ENCODE results near the gene LRIG1. TPM values are rescaled to one million over a fixed set of nuclear protein-coding genes. Genes with fewer than 3 reads are reported as not detected.

The LRIG1 gene
- total RNA-seq, 4 donors from 2014 or later: 48.6 to 58.6 (median 52.5) TPM

DNA sequence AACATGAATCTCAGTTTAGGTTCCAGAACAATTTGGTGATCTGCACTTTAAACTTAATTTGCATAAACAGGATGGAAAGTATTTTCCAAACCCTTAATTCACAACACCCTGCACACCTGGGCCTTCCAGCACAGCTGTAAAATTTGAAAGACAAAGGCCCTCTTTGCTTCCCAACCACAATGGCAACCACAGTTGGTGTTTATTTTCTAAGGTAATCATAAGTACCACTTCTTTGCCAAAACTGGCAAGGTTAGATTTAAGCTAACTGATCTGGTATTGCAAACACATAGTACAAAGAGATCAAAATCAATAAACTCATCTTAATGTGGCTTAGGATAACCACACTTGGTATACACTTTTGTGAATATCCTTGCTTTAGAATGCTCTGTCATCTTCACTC lies 4.1 kb downstream of the LRIG1 start:
- peaks cover 0 to 77% (median 54%) of the 10 kb centered on the region in 4 donors for H3K4me1 ChIP-seq
- TF ChIP-seq POLR2A (IDR thresholded peaks at IDR 0.05) (no peak), EP300 (IDR thresholded peaks at IDR 0.05) (no peak)
- TF ChIP-seq, protein P1, sequence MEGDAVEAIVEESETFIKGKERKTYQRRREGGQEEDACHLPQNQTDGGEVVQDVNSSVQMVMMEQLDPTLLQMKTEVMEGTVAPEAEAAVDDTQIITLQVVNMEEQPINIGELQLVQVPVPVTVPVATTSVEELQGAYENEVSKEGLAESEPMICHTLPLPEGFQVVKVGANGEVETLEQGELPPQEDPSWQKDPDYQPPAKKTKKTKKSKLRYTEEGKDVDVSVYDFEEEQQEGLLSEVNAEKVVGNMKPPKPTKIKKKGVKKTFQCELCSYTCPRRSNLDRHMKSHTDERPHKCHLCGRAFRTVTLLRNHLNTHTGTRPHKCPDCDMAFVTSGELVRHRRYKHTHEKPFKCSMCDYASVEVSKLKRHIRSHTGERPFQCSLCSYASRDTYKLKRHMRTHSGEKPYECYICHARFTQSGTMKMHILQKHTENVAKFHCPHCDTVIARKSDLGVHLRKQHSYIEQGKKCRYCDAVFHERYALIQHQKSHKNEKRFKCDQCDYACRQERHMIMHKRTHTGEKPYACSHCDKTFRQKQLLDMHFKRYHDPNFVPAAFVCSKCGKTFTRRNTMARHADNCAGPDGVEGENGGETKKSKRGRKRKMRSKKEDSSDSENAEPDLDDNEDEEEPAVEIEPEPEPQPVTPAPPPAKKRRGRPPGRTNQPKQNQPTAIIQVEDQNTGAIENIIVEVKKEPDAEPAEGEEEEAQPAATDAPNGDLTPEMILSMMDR (IDR thresholded peaks at IDR 0.05): no peak
- no peaks in the 10 kb centered on the region for H3K9me3 ChIP-seq
- H3K27me3 ChIP-seq: no peaks in the 10 kb centered on the region
- no peaks in the 10 kb centered on the region for H3K36me3 ChIP-seq
- DNase-seq (ENCODE audit: low spot score in 2 of 2): no peak
- no peak overlapping the region for H3K4me3 ChIP-seq
- peak overlapping the region in 3 of 4 donors; percentile 15 to 94 (median 93) for H3K27ac ChIP-seq

DNA sequence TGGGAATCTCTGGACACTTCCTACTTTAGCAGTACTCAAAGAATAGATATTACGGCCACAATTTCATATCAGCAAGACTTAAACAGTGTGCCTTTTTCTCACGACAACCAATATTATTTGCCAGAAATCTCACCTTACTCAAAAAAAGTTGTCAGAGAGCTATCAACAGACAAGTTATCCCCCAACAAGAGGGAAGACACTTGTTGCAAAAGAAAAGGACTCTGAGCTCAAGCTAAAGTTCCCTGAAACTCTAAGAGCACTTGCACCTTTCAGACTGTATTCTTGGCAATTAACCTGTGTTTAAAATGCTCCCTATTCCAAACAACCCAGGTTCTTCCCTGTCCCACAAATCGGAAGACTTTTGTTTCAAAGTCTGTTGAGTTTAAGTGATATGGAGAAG lies 4.5 kb downstream of the LRIG1 start:
- peaks cover 0 to 77% (median 54%) of the 10 kb centered on the region in 4 donors for H3K4me1 ChIP-seq
- no peak for TF ChIP-seq POLR2A (IDR thresholded peaks at IDR 0.05)
- TF ChIP-seq, protein P1 (IDR thresholded peaks at IDR 0.05): no peak
- TF ChIP-seq EP300 (IDR thresholded peaks at IDR 0.05): no peak

DNA sequence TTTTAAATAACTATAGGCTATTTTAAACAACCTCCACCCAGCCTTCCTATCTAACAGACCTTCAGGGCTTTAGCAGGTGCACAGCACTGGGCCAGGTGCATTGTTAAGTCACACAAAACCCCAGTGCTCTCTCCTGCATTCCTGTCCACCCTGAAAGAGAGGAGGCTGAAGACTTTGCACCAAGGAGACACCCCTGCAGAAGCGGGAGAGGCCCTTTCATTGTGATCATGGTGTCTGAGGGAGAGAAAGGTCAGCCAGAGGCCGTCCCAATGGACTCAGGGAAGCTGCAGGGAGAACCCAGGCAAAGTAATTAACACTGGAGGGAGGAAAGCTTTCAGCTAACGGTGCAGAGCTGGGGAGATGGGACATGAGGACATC lies 5.2 kb downstream of the LRIG1 start:
- no peak for DNase-seq (ENCODE audit: low spot score in 2 of 2)
- Histone ChIP-seq H3K9me3 (no peaks in the 10 kb centered on the region), H3K36me3 (no peaks in the 10 kb centered on the region), H3K4me3 (no peak overlapping the region), H3K4me1 (peaks cover 0 to 84% (median 60%) of the 10 kb centered on the region in 4 donors), H3K27ac (peak overlapping the region in 1 of 4 donors; percentile 64), H3K27me3 (no peaks in the 10 kb centered on the region)
- 26 to 36% methylated on average over 3 of the region's 3 CpGs for WGBS, 2 donors
- no peak for TF ChIP-seq EP300 (IDR thresholded peaks at IDR 0.05)
- TF ChIP-seq POLR2A (IDR thresholded peaks at IDR 0.05): no peak
- TF ChIP-seq, protein P1 (IDR thresholded peaks at IDR 0.05): no peak

More for the DNA sequence above, 4.5 kb downstream of the LRIG1 start:
- H3K27me3 ChIP-seq: no peaks in the 10 kb centered on the region
- peak overlapping the region in 2 of 4 donors; percentile 15 to 50 for H3K27ac ChIP-seq
- H3K4me3 ChIP-seq: no peak overlapping the region
- H3K36me3 ChIP-seq: no peaks in the 10 kb centered on the region
- no peak for DNase-seq (ENCODE audit: low spot score in 2 of 2)
- WGBS, 2 donors: 69 to 72% methylated on average over 3 of the region's 3 CpGs
- no peaks in the 10 kb centered on the region for H3K9me3 ChIP-seq

DNA sequence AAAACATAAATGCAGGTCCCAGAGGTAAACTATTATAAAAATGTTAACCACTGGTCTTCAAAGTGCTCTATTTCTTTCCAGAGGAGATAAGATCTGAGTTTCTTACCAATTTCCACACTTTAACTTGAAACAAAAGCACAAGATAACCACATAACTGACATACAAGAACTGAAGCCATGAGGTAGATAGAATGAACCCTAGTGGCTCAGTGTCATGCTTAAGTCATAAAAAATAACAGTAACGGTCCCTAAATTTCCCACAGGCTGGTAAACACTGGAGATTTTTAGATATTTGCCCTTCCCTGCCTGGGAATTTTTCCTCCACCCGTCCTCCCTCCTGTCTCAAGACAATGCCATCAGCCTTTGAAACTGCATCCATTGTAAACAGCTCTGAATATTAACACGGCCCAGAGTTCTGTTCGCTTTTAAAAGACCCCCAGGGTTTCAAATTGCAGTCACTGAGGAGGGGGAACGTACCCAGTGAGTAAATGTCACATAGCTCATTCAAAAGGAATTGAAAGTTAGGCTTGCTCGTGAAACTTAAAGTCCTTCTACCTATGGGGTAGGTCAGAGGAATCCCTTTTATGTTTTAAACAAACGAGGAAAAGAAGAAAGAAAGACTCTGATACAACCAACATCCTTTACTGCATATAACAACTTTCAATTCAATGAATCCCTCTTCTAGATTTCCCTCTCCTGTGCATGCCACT lies 5.7 kb downstream of the LRIG1 start:
- DNase-seq (ENCODE audit: low spot score in 2 of 2): no peak
- Histone ChIP-seq H3K27me3 (no peaks in the 10 kb centered on the region), H3K4me3 (no peak overlapping the region), H3K36me3 (no peaks in the 10 kb centered on the region), H3K9me3 (no peaks in the 10 kb centered on the region), H3K27ac (peak overlapping the region in 1 of 4 donors; percentile 64), H3K4me1 (peaks cover 0 to 89% (median 65%) of the 10 kb centered on the region in 4 donors)
- 17 to 33% methylated on average over 7 of the region's 7 CpGs for WGBS, 2 donors
- TF ChIP-seq EP300 (IDR thresholded peaks at IDR 0.05) (no peak), POLR2A (IDR thresholded peaks at IDR 0.05) (no peak)
- TF ChIP-seq, protein P1 (IDR thresholded peaks at IDR 0.05): no peak

DNA sequence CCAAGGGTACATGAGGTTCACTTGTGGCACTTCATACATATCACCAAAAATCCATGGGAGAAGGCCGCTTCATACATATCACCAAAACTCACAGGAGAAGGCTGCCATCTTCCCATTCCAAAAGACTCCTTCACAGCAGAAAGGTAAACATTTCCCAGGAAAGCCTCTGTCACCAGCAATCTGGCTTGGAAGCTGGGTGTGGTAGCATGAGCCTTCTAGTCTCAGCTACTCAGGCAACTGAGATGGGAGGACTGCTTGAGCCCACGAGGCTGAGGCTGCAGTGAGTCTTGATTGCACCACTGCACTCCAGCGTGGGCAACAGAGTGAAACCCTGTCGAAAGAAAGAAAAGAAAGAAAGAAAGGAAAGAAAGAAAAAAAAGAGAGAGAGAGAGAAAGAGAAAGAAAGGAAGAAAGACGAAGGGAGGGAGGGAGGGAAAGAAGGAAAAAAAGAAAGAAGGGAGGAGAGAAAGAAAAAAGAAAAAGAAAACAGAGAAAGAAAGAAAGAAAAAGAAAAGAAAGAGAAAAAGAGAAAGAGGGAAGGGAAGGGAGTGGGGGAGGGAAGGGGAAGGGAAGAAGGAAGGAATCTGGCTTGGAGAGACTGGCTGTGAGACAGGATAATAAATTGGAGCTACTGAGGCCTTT lies 7.2 kb downstream of the LRIG1 start:
- Histone ChIP-seq H3K27ac (peak overlapping the region in 3 of 4 donors; percentile 34 to 64 (median 60)), H3K27me3 (no peaks in the 10 kb centered on the region), H3K4me1 (peaks cover 0 to 87% (median 73%) of the 10 kb centered on the region in 4 donors), H3K9me3 (no peaks in the 10 kb centered on the region), H3K4me3 (no peak overlapping the region), H3K36me3 (no peaks in the 10 kb centered on the region)
- TF ChIP-seq, protein P1 (IDR thresholded peaks at IDR 0.05): no peak
- TF ChIP-seq EP300 (IDR thresholded peaks at IDR 0.05): no peak
- no peak for TF ChIP-seq POLR2A (IDR thresholded peaks at IDR 0.05)
- DNase-seq (ENCODE audit: low spot score in 2 of 2): no peak
- 68 to 69% methylated on average over 5 of the region's 5 CpGs for WGBS, 2 donors

Data from tibial nerve (tissue), 4 donors.